Endothelial cell of umbilical vein (primary cell): ENCODE results near the gene KRT6C. TPM values are rescaled to one million over a fixed set of nuclear protein-coding genes. Genes with fewer than 3 reads are reported as not detected.

ENCODE experiments used
- BruUV-seq: library from RNA; stranded (reverse); fragments of 400-500 nt; replicated peaks from 2 replicates; lab custom pipeline; 2021; lab: Mats Ljungman, UMichigan
- CTCF ChIA-PET: fragments of 300-600, 350-600 bp; sonication (Branson Sonifier 250); formaldehyde crosslinking; loops from one replicate; lab custom pipeline; 2021; ENCODE audit warnings: antibody characterized with exemption, inconsistent platforms; lab: Charles Lee
- POLR2A ChIA-PET: fragments of 300-600, 350-600 bp; sonication (Branson Sonifier 250); formaldehyde crosslinking; loops from one replicate; lab custom pipeline; 2021; ENCODE audit warnings: antibody characterized with exemption, inconsistent platforms; lab: Charles Lee
- DNase-seq: peaks from one replicate; pipeline ENCODE4 v3.0.0-alpha.2; 2011; ENCODE audit warnings: low read depth, low spot score
- FAIRE-seq: peaks from 2 replicates; lab custom pipeline; 2011; peaks lifted over from hg19 to GRCh38; lab: Jason Lieb, UNC
- H2AFZ ChIP-seq: 2 replicates; pipeline ENCODE4 v1.6.0; 2012; ENCODE audit warnings: low read depth, low read length, control low read depth, inconsistent platforms
- H3K27ac ChIP-seq: 2 replicates; pipeline ENCODE4 v1.5.1; 2011; ENCODE audit warnings: low read depth, mild to moderate bottlenecking, control low read depth, low read length, moderate library complexity; ENCODE audit not compliant: insufficient read depth
- H3K27me3 ChIP-seq, 2 experiments: 2 replicates each; pipeline versions ENCODE4 v1.6.0 to v1.6.1; 2011; ENCODE audit warnings: low read length in 2 of 2, mixed read lengths in 1 of 2; ENCODE audit not compliant: control insufficient read depth in 2 of 2, insufficient read depth in 2 of 2
- H3K36me3 ChIP-seq, 2 experiments: 2 replicates in 1 of 2; 3 replicates in 1 of 2; pipeline ENCODE4 v1.5.1; 2011; ENCODE audit warnings: low read length in 2 of 2, mild to moderate bottlenecking in 1 of 2, moderate library complexity in 1 of 2; ENCODE audit not compliant: control insufficient read depth in 2 of 2, insufficient read depth in 2 of 2; ENCODE audit errors: extremely low read depth in 1 of 2
- H3K4me1 ChIP-seq: 3 replicates; pipeline ENCODE4 v1.5.1; 2011; ENCODE audit warnings: mild to moderate bottlenecking, low read length; ENCODE audit not compliant: control insufficient read depth, insufficient read depth; ENCODE audit errors: extremely low read depth
- H3K4me2 ChIP-seq: 2 replicates; pipeline ENCODE4 v1.6.1; 2011; ENCODE audit warnings: low read length, control low read depth, mixed read lengths; ENCODE audit not compliant: insufficient read depth
- H3K4me3 ChIP-seq, 3 experiments: fragments of 200-600 bp in 1 of 3; sonication (generic), shearing (Covaris generic) in 1 of 3; replicated peaks in 1 of 3; 2 replicates each; pipeline ENCODE4 v1.5.1; 2011 to 2016; ENCODE audit warnings: control low read depth in 3 of 3, low read length in 3 of 3, mild to moderate bottlenecking in 2 of 3, inconsistent platforms in 1 of 3, low read depth in 1 of 3, moderate library complexity in 1 of 3; ENCODE audit not compliant: insufficient read depth in 1 of 3
- H3K79me2 ChIP-seq: 2 replicates; pipeline ENCODE4 v1.6.0; 2012; ENCODE audit warnings: low read length, inconsistent platforms; ENCODE audit not compliant: control insufficient read depth, insufficient read depth
- H3K9ac ChIP-seq: replicated peaks from 2 replicates; pipeline ENCODE3; 2011; ENCODE audit warnings: low read length, control low read depth; ENCODE audit not compliant: insufficient read depth; ENCODE audit errors: extremely low read depth
- H3K9me1 ChIP-seq: replicated peaks from 3 replicates; pipeline ENCODE4 v1.6.0; 2011; ENCODE audit warnings: mild to moderate bottlenecking, low read length; ENCODE audit not compliant: control insufficient read depth, insufficient read depth; ENCODE audit errors: extremely low read depth
- H3K9me3 ChIP-seq: replicated peaks from 2 replicates; pipeline ENCODE4 v1.5.1; 2012; ENCODE audit warnings: low read length, inconsistent platforms; ENCODE audit not compliant: control insufficient read depth, insufficient read depth
- H4K20me1 ChIP-seq: replicated peaks from 2 replicates; pipeline ENCODE3; 2011; ENCODE audit warnings: mild to moderate bottlenecking, low read length; ENCODE audit not compliant: control insufficient read depth, insufficient read depth; ENCODE audit errors: extremely low read depth
- CTCF ChIP-seq, 2 donors: IDR thresholded peaks; 1 replicate in 1 of 2; 2 replicates in 1 of 2; pipeline ENCODE4 v1.5.1; 2011; ENCODE audit warnings: low read length in 2 of 2, mild to moderate bottlenecking in 2 of 2, moderate library complexity in 2 of 2, control low read depth in 1 of 2, inconsistent platforms in 1 of 2, low read depth in 1 of 2; ENCODE audit not compliant: insufficient read depth in 1 of 2; ENCODE audit errors: extremely low read depth in 1 of 2
- FOS ChIP-seq: IDR thresholded peaks from 2 replicates; pipeline ENCODE4 v1.6.1; 2011; ENCODE audit warnings: mild to moderate bottlenecking, low read length, moderate library complexity, borderline replicate concordance; ENCODE audit not compliant: insufficient read depth
- GATA2 ChIP-seq: IDR thresholded peaks from 2 replicates; pipeline ENCODE4 v1.7.0; 2011; ENCODE audit warnings: low read depth, mild to moderate bottlenecking, moderate library complexity, mixed read lengths, low read length; ENCODE audit not compliant: insufficient read length, insufficient read depth
- JUN ChIP-seq: IDR thresholded peaks from 2 replicates; pipeline ENCODE4 v1.6.1; 2011; ENCODE audit warnings: borderline replicate concordance, low read depth; ENCODE audit not compliant: insufficient read length, insufficient read depth
- POLR2A ChIP-seq: IDR thresholded peaks from 2 replicates; pipeline ENCODE4 v1.6.1; 2012; ENCODE audit warnings: low read depth, mild to moderate bottlenecking, control low read depth, low read length
- POLR2AphosphoS5 ChIP-seq: IDR thresholded peaks from 2 replicates; pipeline ENCODE4 v1.6.1; 2012; ENCODE audit warnings: low read depth, mild to moderate bottlenecking, control low read depth, low read length, moderate library complexity; ENCODE audit not compliant: insufficient read depth
- dilution Hi-C: fragments of 300-500 bp; cut with MboI; formaldehyde crosslinking; loops from one replicate; pipeline ENCODE4 v1.15.0; 2019; ENCODE audit warnings: low sequenced_read_pairs; ENCODE audit not compliant: extremely low pct_ligation_motif_present
- intact Hi-C: fragments of 100-400 bp; cut with micrococcal nuclease; formaldehyde crosslinking; loops from one replicate; pipeline ENCODE4 v1.10.0; 2022
- polyA plus RNA-seq, 4 experiments: library from polyadenylated mRNA; depleted of rRNA in 3 of 4; stranded (reverse) in 3 of 4; unstranded in 1 of 4; fragments of >200 nt; gene quantifications; 2 replicates each; pipeline versions ENCODE4 v1.2.1 to v1.2.3, GENCODE V29; 2011 to 2012; ENCODE audit warnings: missing spikeins in 1 of 4
- total RNA-seq: library from RNA; stranded (reverse); gene quantifications from 2 replicates; pipeline ENCODE4 v1.2.3, GENCODE V29; 2021

KRT6C gene
- total and polyA plus RNA-seq, 2 donors (not counting 3 experiments of a cell fraction or from before 2014, with no cell fraction given): not detected

GRCh38 chr12:52486166-52487105 is 12.8 kb upstream of the KRT6C start:
- intact Hi-C loops: no loop called here
- H3K4me1 ChIP-seq: no peaks in the 10 kb centered on the region
- H3K79me2 ChIP-seq: no peaks in the 10 kb centered on the region
- H3K27ac ChIP-seq: no peak overlapping the region
- DNase-seq: no peak
- H3K4me3 ChIP-seq: no peak overlapping the region
- no peak overlapping the region for H3K4me2 ChIP-seq
- no peak for FAIRE-seq
- ChIA-PET POLR2A (no interaction called here), CTCF (no interaction called here)
- no peaks in the 10 kb centered on the region for H4K20me1 ChIP-seq
- peaks cover 0 to 7% of the 10 kb centered on the region in 2 experiments for H3K27me3 ChIP-seq
- no peaks in the 10 kb centered on the region for H3K9me1 ChIP-seq
- dilution Hi-C loops: no loop called here
- H3K9ac ChIP-seq: no peak overlapping the region
- no peak overlapping the region for H2AFZ ChIP-seq
- no peaks in the 10 kb centered on the region for H3K36me3 ChIP-seq
- BruUV-seq: no TSS peak
- TF ChIP-seq CTCF (IDR thresholded peaks at IDR 0.05; ENCODE audit: extremely low read depth in 1 of 2, insufficient read depth in 1 of 2, low read depth in 1 of 2, low read length in 2 of 2) (no peak), POLR2A (no peak), POLR2AphosphoS5 (no peak), FOS (no peak), JUN (no peak), GATA2 (no peak)
- no peaks in the 10 kb centered on the region for H3K9me3 ChIP-seq
